Stimulated activated naive CD8-positive, alpha-beta T cell treated with anti-CD3 and anti-CD28 coated beads, Interleukin-15, amount 100 ng/mL, for 72 hours (primary cell): ENCODE results near the gene YJU2.
"Not testable (repeated sequence)": the region's sequence is repeated elsewhere in the genome, so short reads cannot be mapped to it uniquely, and the experiment has no call there.

Source experiments
- ATAC-seq: fragments of 150-1000 bp; cut with Tn5 transposase; 2 replicates; pipeline ENCODE4 v1.10.0; 2021; ENCODE audit warnings: mild to moderate bottlenecking, moderate library complexity
- DNase-seq, 2 donors: peaks; one replicate each; pipeline ENCODE4 v3.0.0; 2021 to 2022
- H3K27ac Mint-ChIP-seq, 2 donors: one replicate each; pipeline ENCODE4 v1.8.0; 2022; ENCODE audit warnings: mild to moderate bottlenecking in 2 of 2, mixed read lengths in 2 of 2, moderate library complexity in 2 of 2
- H3K27me3 Mint-ChIP-seq: one replicate; pipeline ENCODE4 v1.8.0; 2022; ENCODE audit warnings: mixed read lengths
- H3K4me1 Mint-ChIP-seq: one replicate; pipeline ENCODE4 v1.8.0; 2022; ENCODE audit warnings: mild to moderate bottlenecking, mixed read lengths
- H3K4me3 Mint-ChIP-seq, 2 donors: one replicate each; pipeline ENCODE4 v1.8.0; 2022; ENCODE audit warnings: mild to moderate bottlenecking in 2 of 2, mixed read lengths in 2 of 2, moderate library complexity in 1 of 2
- H3K9me3 Mint-ChIP-seq, 2 donors: one replicate each; pipeline ENCODE4 v1.8.0; 2022; ENCODE audit warnings: mixed read lengths in 2 of 2

YJU2 gene

GRCh38 chr19:4217429-4218264 lies 29.2 kb upstream of the YJU2 start:
- DNase-seq (no peak), ATAC-seq (no peak)
- no peaks in the 10 kb centered on the region for H3K27me3 Mint-ChIP-seq
- no peak overlapping the region for H3K27ac Mint-ChIP-seq
- no peak overlapping the region for H3K4me3 Mint-ChIP-seq
- no peaks in the 10 kb centered on the region for H3K4me1 Mint-ChIP-seq
- H3K9me3 Mint-ChIP-seq: peaks cover 0 to 8% of the 10 kb centered on the region in 2 donors

DNA sequence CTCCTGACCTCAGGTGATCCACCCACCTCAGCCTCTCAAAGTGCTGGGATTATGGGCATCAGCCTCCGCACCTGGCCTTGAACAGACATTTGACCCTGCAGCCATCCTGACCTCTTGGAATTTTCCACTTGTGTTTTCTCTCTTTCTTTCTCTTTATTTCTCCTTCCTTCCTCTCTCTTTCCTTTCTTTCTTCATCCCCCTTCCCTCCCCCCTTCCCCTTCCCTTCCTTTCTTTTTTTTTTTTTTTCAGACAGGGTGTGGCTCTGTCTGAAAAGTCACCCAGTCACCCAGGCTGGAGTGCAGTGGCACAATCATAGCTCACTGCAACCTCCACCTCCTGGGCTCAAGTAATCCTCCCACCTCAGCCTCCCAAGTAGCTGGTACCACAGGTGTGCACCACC lies 28.4 kb upstream of the YJU2 start:
- H3K4me1 Mint-ChIP-seq, DNase-seq, H3K27ac Mint-ChIP-seq, H3K9me3 Mint-ChIP-seq, ATAC-seq, H3K4me3 Mint-ChIP-seq, H3K27me3 Mint-ChIP-seq: not testable (repeated sequence)

GRCh38 chr19:4220188-4220587 lies 26.7 kb upstream of the YJU2 start:
- H3K27me3 Mint-ChIP-seq: no peaks in the 10 kb centered on the region
- no peak overlapping the region for H3K27ac Mint-ChIP-seq
- H3K4me3 Mint-ChIP-seq: no peak overlapping the region
- no peaks in the 10 kb centered on the region for H3K4me1 Mint-ChIP-seq
- ATAC-seq: no peak
- peaks cover 0 to 8% of the 10 kb centered on the region in 2 donors for H3K9me3 Mint-ChIP-seq
- DNase-seq: no peak

- no peak overlapping the region for H3K4me3 Mint-ChIP-seq
Observed at GRCh38 chr19:4224470-4224869, 22.4 kb upstream of the YJU2 start.

DNA sequence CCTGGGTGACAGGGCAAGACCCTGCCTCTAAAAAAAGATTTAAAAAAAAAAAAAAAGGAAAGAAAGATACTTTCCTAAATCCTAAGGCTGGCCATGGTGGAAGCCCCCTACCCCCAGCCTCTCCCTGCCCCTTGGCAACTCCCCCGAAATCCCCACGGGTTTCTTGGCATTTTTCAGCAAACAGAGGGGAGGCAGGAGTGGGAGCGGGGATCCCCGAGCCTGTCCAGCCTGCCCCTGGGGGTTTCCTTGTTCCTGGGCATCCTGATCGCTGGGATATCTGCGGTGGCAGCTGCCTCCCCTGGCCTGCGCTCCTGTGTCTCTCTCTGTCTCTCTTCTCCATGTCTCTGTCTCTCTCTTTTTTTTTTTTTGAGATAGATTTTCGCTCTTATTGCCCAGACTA lies 21.0 kb upstream of the YJU2 start:
- Mint-ChIP-seq H3K4me3 (peak overlapping the region in 1 of 2 donors; percentile 38), H3K9me3 (no peaks in the 10 kb centered on the region), H3K27me3 (no peaks in the 10 kb centered on the region), H3K27ac (no peak overlapping the region), H3K4me1 (peaks cover 9% of the 10 kb centered on the region)
- DNase-seq (no peak), ATAC-seq (no peak)

More at GRCh38 chr19:4224470-4224869, 22.4 kb upstream of the YJU2 start:
- DNase-seq: no peak
- no peak overlapping the region for H3K27ac Mint-ChIP-seq
- no peaks in the 10 kb centered on the region for H3K27me3 Mint-ChIP-seq
- H3K9me3 Mint-ChIP-seq: no peaks in the 10 kb centered on the region
- peaks cover 9% of the 10 kb centered on the region for H3K4me1 Mint-ChIP-seq
- ATAC-seq: no peak

DNA sequence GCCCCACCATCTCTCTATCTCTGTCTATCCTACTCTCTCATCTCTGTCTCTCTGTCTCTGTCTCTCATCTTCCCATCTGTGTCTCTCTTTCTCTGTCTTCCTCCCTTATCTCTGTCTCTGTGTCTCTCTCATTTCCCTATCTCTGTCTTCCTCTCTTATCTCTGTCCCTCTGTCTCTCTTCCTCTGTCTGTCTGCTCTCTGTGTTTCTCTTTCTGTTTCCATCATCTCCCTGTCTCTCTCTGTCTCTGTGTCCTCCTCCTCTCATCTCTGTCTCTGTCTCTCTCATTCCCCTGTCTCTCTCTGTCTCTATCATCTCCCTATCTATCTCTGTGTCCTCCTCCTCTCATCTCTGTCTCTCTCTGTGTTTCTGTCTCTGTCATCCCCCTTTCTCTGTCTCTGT lies 19.1 kb upstream of the YJU2 start:
- no peak overlapping the region for H3K4me3 Mint-ChIP-seq
- no peaks in the 10 kb centered on the region for H3K9me3 Mint-ChIP-seq
- DNase-seq: no peak
- H3K4me1 Mint-ChIP-seq: peaks cover 9% of the 10 kb centered on the region
- H3K27ac Mint-ChIP-seq: no peak overlapping the region
- H3K27me3 Mint-ChIP-seq: no peaks in the 10 kb centered on the region
- ATAC-seq: no peak

GRCh38 chr19:4228765-4229178 lies 18.1 kb upstream of the YJU2 start:
- Mint-ChIP-seq H3K4me3 (no peak overlapping the region), H3K27ac (no peak overlapping the region), H3K4me1 (peaks cover 19% of the 10 kb centered on the region), H3K27me3 (peaks cover 9% of the 10 kb centered on the region), H3K9me3 (no peaks in the 10 kb centered on the region)
- ATAC-seq (no peak), DNase-seq (no peak)

DNA sequence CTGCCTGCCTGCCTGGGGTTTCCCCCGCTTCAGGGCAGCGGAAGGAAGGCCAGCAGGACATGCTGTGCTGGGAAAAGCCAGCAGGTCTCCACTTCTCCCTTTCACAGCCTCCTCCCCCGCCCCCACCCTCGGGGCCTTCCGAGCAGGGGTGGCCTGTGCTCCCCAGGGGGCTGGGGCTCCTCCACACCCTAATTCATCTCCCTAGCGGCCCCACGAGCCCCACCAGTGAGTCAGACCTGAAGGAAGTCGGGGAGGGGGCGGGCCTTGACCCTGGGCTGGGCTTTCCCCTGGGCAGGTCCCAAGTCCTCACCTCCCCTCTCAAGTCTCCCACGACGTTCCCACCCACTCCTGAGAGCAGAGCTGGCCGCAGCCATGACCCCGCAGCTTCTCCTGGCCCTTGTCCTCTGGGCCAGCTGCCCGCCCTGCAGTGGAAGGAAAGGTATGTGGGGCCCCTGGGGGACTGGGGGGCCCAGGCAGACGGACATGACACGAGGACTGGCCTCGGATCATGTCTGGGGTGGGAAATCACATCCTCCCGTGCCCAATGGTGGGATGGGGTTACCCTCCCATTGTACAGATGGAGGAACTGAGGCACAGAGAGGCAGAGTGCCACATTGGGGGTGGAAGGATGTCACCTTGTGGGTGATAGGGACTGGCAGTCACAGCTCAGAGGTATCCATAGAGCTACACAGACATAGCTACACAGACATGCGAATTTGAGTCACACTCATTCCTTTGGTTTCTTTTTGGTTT lies 17.5 kb upstream of the YJU2 start, which contains the start of gene EBI3:
TSS of gene EBI3 (plus strand) at position 345 of the 753 bp plus-strand sequence. CDS start at position 373, 28 bp downstream.
- H3K4me1 Mint-ChIP-seq: peaks cover 20% of the 10 kb centered on the region
- H3K9me3 Mint-ChIP-seq: no peaks in the 10 kb centered on the region
- peaks cover 14% of the 10 kb centered on the region for H3K27me3 Mint-ChIP-seq
- ATAC-seq (peak; percentile 90), DNase-seq (peak; percentile 64 to 88)
- peak within 1 kb of the TSS in 1 of 2 donors; percentile 4 for H3K27ac Mint-ChIP-seq
- H3K4me3 Mint-ChIP-seq: no peak within 1 kb of the TSS

DNA sequence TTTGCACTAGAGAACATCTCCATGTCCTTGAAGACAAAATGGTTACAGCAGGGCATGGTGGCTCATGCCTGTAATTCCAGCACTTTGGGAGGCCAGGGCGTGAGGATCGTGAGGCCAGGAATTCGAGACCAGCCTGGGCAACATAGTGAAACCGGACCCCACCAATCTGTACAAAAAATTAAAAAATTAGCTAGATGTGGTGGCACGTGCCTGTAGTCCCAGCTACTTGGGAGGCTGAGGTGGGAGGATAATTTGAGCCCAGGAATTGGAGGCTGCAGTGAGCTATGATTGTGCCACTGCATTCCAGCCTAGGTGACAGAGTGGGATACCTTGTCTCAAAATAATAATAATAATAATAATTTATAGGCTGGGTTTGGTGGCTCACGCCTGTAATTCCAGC lies 16.6 kb upstream of the YJU2 start:
- DNase-seq, H3K9me3 Mint-ChIP-seq, ATAC-seq, H3K4me3 Mint-ChIP-seq, H3K27ac Mint-ChIP-seq: not testable (repeated sequence)
- H3K27me3 Mint-ChIP-seq: peaks cover 20% of the 10 kb centered on the region
- peaks cover 20% of the 10 kb centered on the region for H3K4me1 Mint-ChIP-seq

GRCh38 chr19:4231521-4231920 lies 15.4 kb upstream of the YJU2 start:
- DNase-seq, H3K9me3 Mint-ChIP-seq, H3K27ac Mint-ChIP-seq, H3K4me3 Mint-ChIP-seq, ATAC-seq: not testable (repeated sequence)
- peaks cover 13% of the 10 kb centered on the region for H3K4me1 Mint-ChIP-seq
- peaks cover 20% of the 10 kb centered on the region for H3K27me3 Mint-ChIP-seq

- not testable (repeated sequence) for ATAC-seq, H3K27ac Mint-ChIP-seq
Observed at GRCh38 chr19:4232139-4232538, 14.7 kb upstream of the YJU2 start.

DNA sequence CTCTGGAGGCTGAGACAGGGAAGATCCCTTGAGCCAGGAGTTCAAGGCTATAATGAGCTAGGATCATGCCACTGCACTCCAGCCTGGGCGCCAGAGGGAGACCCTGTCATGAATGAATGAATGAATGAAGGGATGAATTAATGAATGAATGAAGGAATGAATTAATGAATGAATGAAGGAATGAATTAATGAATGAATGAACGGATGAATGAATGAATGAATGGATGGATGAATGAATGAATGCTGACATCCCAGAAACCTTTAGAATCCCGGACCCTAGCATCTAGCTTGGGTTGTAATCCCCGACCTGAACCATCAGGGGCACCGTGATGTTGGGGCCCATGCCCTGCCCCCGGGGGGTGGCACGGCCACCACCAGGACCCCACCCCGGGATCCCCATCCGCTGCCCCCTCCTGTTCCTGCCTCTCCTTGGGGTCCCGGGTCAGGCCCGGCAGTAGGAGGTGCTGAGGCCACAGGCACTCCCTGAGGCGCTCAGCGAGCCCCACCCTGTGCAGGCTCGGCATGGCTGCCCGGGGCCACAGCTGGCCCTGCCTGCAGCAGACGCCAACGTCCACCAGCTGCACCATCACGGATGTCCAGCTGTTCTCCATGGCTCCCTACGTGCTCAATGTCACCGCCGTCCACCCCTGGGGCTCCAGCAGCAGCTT lies 14.1 kb upstream of the YJU2 start:
- H3K4me1 Mint-ChIP-seq: peaks cover 11% of the 10 kb centered on the region
- H3K27ac Mint-ChIP-seq: no peak overlapping the region
- ATAC-seq (no peak), DNase-seq (peak in 1 of 2 donors; percentile 27)
- H3K4me3 Mint-ChIP-seq: peak overlapping the region in 1 of 2 donors; percentile 25
- peaks cover 20% of the 10 kb centered on the region for H3K27me3 Mint-ChIP-seq
- H3K9me3 Mint-ChIP-seq: no peaks in the 10 kb centered on the region

More at GRCh38 chr19:4232139-4232538, 14.7 kb upstream of the YJU2 start:
- H3K4me3 Mint-ChIP-seq, DNase-seq, H3K9me3 Mint-ChIP-seq: not testable (repeated sequence)
- Mint-ChIP-seq H3K27me3 (peaks cover 20% of the 10 kb centered on the region), H3K4me1 (peaks cover 11% of the 10 kb centered on the region)

DNA sequence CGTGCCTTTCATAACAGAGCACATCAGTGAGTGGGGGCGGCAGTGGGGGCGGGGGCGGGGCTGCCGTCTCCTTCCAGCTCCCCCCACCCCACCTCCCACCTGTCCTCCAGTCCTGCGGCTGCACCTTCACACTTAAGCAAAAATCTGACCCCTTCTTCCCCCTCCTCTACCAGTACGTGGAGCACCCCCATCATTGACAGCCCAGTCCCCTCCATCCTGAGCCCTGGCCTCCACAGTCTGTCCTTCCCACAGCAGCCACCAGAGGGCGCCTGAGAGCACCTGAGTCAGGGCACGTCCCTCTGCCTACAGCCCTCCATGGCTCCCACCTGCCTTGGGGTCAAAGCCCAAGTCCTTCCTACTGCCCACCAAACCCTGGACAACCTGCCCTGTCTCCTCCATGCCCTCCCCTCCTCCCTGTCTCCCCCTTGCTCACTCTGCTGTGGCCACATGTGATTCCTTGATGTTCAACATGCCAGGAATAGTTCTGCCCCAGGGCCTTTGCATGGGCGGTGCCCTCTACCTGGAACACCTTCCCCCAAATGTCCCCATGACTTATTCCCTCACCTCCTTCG lies 13.5 kb upstream of the YJU2 start:
- peak overlapping the region; percentile 2 to 67 for H3K4me3 Mint-ChIP-seq
- H3K27me3 Mint-ChIP-seq: peaks cover 20% of the 10 kb centered on the region
- peak; percentile 80 to 84 for DNase-seq
- peak overlapping the region in 1 of 2 donors; percentile 50 for H3K27ac Mint-ChIP-seq
- H3K4me1 Mint-ChIP-seq: peaks cover 11% of the 10 kb centered on the region
- ATAC-seq: peak; percentile 39
- no peaks in the 10 kb centered on the region for H3K9me3 Mint-ChIP-seq

DNA sequence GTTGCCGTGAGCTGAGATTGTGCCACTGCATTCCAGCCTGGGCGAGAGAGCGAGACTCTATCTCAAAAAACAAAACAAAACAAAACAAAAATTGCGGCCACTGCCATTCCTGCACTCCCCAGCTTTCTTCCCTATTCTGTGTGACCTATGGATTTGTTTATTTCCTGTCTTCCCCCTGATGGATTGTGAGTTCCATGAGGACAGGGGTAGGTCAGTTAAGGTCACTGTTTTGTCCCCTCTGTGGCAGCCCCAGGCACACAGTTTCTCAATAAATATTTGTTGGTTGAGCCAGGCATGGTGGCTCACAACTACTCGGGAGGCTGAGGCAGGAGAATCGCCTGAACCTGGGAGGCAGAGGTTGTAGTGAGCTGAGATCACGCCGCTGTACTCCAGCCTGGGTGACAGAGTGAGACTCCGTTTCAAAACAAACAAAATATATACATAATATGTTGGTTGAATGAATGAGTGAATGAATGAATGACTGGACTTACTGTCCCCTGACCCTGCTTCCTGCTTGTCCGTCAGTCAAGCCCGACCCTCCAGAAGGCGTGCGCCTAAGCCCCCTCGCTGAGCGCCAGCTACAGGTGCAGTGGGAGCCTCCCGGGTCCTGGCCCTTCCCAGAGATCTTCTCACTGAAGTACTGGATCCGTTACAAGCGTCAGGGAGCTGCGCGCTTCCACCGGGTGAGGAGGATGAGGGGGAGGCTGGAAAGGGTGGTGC lies 12.6 kb upstream of the YJU2 start:
- no peak for ATAC-seq
- H3K27ac Mint-ChIP-seq: no peak overlapping the region

DNA sequence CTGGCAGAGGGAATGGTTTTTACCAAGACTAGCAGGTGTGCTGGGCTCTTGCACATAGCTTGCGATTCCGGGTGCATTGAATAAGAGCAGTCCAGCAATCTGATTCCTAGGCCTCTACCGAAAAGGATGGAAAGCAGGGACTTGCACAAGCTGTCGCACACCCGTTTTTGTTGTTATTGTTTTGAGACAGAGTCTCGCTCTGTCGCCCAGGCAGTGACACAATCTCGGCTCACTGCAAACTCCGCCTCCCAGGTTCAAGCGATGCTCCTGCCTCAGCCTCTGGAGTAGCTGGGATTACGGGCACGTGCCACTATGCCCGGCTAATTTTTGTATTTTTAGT lies 12.0 kb upstream of the YJU2 start:
- Mint-ChIP-seq H3K27me3 (peaks cover 20% of the 10 kb centered on the region), H3K4me3 (no peak overlapping the region), H3K9me3 (no peaks in the 10 kb centered on the region), H3K4me1 (peaks cover 11% of the 10 kb centered on the region), H3K27ac (no peak overlapping the region)
- no peak for DNase-seq
- ATAC-seq: no peak

More for the DNA sequence above, 12.6 kb upstream of the YJU2 start:
- Mint-ChIP-seq H3K27me3 (peaks cover 20% of the 10 kb centered on the region), H3K9me3 (no peaks in the 10 kb centered on the region), H3K4me3 (no peak overlapping the region), H3K4me1 (peaks cover 11% of the 10 kb centered on the region)
- DNase-seq: no peak
